Choroid plexus epithelial cell (primary cell): ENCODE results near the gene ADGB.

ENCODE experiments used
- DNase-seq: peaks from one replicate; pipeline ENCODE4 v3.0.0-alpha.2; 2010; ENCODE audit warnings: low read depth
- H3K4me3 ChIP-seq: 2 replicates; pipeline ENCODE4 v1.5.1; 2011; ENCODE audit warnings: low read depth, mild to moderate bottlenecking, control low read depth, low read length, moderate library complexity
- TF ChIP-seq, protein P1 (sequence below): conservative IDR thresholded peaks from 2 replicates; pipeline ENCODE4 v1.5.1; 2011; ENCODE audit warnings: low read depth, mild to moderate bottlenecking, control low read depth, inconsistent platforms, low read length, moderate library complexity

ADGB gene

DNA sequence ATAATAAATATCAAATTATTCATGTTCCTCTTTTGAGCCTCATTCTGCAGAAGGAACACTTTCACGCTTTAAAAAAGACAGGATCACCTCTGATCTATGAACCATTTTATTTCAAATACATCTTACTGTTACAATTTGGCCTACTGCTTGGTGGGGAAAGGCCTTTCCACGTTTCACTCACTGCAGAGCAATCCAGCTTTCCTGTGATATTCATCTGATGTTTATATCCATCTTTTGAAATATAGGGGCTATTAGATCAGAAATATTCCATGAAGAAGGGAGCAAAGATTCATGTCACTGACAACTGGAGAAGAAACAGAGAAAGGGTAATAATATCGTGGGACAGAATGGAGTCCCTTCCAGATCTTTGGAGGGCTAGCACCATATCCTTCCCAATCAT lies 262.9 kb downstream of the ADGB start:
- TF ChIP-seq, protein P1, sequence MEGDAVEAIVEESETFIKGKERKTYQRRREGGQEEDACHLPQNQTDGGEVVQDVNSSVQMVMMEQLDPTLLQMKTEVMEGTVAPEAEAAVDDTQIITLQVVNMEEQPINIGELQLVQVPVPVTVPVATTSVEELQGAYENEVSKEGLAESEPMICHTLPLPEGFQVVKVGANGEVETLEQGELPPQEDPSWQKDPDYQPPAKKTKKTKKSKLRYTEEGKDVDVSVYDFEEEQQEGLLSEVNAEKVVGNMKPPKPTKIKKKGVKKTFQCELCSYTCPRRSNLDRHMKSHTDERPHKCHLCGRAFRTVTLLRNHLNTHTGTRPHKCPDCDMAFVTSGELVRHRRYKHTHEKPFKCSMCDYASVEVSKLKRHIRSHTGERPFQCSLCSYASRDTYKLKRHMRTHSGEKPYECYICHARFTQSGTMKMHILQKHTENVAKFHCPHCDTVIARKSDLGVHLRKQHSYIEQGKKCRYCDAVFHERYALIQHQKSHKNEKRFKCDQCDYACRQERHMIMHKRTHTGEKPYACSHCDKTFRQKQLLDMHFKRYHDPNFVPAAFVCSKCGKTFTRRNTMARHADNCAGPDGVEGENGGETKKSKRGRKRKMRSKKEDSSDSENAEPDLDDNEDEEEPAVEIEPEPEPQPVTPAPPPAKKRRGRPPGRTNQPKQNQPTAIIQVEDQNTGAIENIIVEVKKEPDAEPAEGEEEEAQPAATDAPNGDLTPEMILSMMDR = no peak
- DNase-seq = no peak
- H3K4me3 ChIP-seq = no peak overlapping the region

- DNase-seq = no peak
- no peak overlapping the region for H3K4me3 ChIP-seq
- TF ChIP-seq, protein P1 = no peak
Measured at GRCh38 chr6:146862508-146862919, 263.7 kb downstream of the ADGB start.

DNA sequence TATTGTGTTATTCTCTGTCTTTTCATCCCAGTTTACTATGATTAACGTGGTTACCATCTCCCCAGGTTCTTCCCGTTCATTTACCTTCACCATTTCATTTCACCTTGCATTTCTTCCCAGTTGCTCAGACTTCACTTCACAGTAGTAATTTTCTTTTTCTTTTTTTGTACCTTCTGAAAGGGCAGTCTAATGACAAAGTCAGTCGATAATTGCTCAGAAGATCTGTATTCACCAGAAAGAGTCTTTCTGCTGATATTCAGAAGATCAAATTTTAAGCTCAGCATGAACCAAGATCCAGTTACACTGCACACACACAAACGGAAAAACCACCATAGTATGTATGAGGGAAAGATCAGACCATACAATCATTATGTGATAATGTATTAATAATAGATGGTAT lies 265.5 kb downstream of the ADGB start:
- no peak for DNase-seq
- H3K4me3 ChIP-seq = no peak overlapping the region
- TF ChIP-seq, protein P1 = no peak

GRCh38 chr6:146864885-146865284 lies 266.1 kb downstream of the ADGB start:
- no peak for DNase-seq
- H3K4me3 ChIP-seq = no peak overlapping the region
- TF ChIP-seq, protein P1 = no peak
